ENCODE measurements around the gene HIVEP3.
A peak's percentile ranks its signal among the peaks of the same experiment; 100 is the strongest.

GRCh38 chr1:41779360-41779759 lies 139.4 kb downstream of the HIVEP3 start:
- TF ChIP-seq CTCF (IDR thresholded peaks at IDR 0.05), result peak; percentile 29; the same call in 1 of the 2 replicates
- TF ChIP-seq MEF2A (IDR thresholded peaks at IDR 0.05; ENCODE audit: borderline replicate concordance, low read depth), result no peak
- TF ChIP-seq RAD21 (IDR thresholded peaks at IDR 0.05; ENCODE audit: low read length), result peak; percentile 41
